Breast epithelium (tissue), 4 donors: ENCODE results near the gene RDH8. TPM values are rescaled to one million over a fixed set of nuclear protein-coding genes. Genes with fewer than 3 reads are reported as not detected.

Source experiments
- DNase-seq, 2 donors: peaks; one replicate each; pipeline ENCODE4 v3.0.0-alpha.2; 2019; ENCODE audit warnings: low spot score in 2 of 2
- H3K27ac ChIP-seq, 2 donors: fragments of 200-600 bp; sonication (generic) in 1 of 2; one replicate each; pipeline ENCODE4 v1.5.1; 2016 to 2019; ENCODE audit warnings: mild to moderate bottlenecking in 1 of 2
- H3K27me3 ChIP-seq, 2 donors: fragments of 200-600 bp; sonication (generic) in 1 of 2; one replicate each; pipeline versions ENCODE4 v1.5.1 to v1.6.0; 2017 to 2019; ENCODE audit warnings: control low read depth in 1 of 2, mild to moderate bottlenecking in 1 of 2
- H3K36me3 ChIP-seq: fragments of 200-600 bp; one replicate; pipeline ENCODE4 v1.5.1; 2019
- H3K4me1 ChIP-seq, 2 donors: fragments of 200-600 bp; sonication (generic); one replicate each; pipeline ENCODE4 v1.5.1; 2016 to 2019; ENCODE audit warnings: control low read depth in 1 of 2
- H3K4me3 ChIP-seq, 3 donors: fragments of 200-600 bp; sonication (generic); 1 replicate in 2 of 3; 2 replicates in 1 of 3; pipeline ENCODE4 v1.5.1; 2016 to 2019; ENCODE audit warnings: mild to moderate bottlenecking in 3 of 3, moderate library complexity in 2 of 3
- H3K9me3 ChIP-seq, 2 donors: fragments of 200-600 bp; sonication (generic) in 1 of 2; one replicate each; pipeline ENCODE4 v1.5.1; 2016 to 2019; ENCODE audit warnings: control low read depth in 1 of 2
- POLR2A ChIP-seq: fragments of 450-650 bp; IDR thresholded peaks from one replicate; pipeline ENCODE4 v1.6.1; 2016; ENCODE audit warnings: antibody characterized with exemption, mild to moderate bottlenecking, moderate library complexity
- POLR2AphosphoS5 ChIP-seq, 3 donors: sonication (generic); formaldehyde crosslinking; IDR thresholded peaks; one replicate each; pipeline ENCODE4 v1.6.1; 2017; ENCODE audit warnings: antibody characterized with exemption in 3 of 3
- intact Hi-C: fragments of 100-400 bp; cut with DNase I; formaldehyde crosslinking; loops from one replicate; pipeline ENCODE4 v1.15.1; 2023; ENCODE audit warnings: low total_unique reads
- total RNA-seq, 3 donors: library from RNA; depleted of rRNA; stranded (reverse); fragments of >200 nt; gene quantifications; one replicate each; pipeline ENCODE4 v1.1.0, GENCODE V29; 2016
- TF ChIP-seq, protein P1 (sequence below), 3 donors: fragments of 450-650 bp; IDR thresholded peaks; one replicate each; pipeline ENCODE4 v1.5.1; 2016 to 2017; ENCODE audit warnings: antibody characterized with exemption in 3 of 3, mild to moderate bottlenecking in 3 of 3, moderate library complexity in 3 of 3

RDH8 gene
- total RNA-seq, 3 donors from 2014 or later = not detected

DNA sequence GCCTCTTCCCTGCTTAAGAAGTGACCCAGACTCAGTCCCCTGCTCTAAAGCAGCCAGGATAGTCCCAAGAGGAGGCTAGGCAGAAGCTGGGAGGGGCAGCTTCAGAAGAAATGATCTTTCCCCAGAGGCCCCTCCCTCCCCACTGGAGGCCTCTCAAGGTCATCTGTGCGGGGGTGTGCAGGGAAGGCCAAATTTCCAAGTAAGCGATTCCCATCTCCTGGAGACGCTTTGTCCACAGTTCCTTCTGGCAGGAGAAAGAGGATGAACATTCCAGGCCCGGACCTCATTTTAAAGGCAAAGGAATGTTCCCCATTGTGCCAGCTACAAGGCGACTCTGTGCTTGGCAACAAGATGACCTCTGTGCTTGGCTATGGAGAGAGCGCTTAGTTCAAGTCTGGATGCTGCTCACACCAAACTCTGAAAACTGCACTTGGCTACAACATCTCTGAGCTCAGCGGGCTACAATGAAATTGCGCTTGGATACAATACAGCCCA, 26.4 kb upstream of the RDH8 start:
- Histone ChIP-seq H3K27ac (peak overlapping the region; percentile 21 to 66), H3K9me3 (no peaks in the 10 kb centered on the region), H3K36me3 (no peaks in the 10 kb centered on the region), H3K4me3 (no peak overlapping the region), H3K4me1 (no peaks in the 10 kb centered on the region), H3K27me3 (no peaks in the 10 kb centered on the region)
- TF ChIP-seq POLR2A = no peak
- peak in 1 of 3 donors; percentile 74 for TF ChIP-seq POLR2AphosphoS5 (IDR thresholded peaks at IDR 0.05)
- DNase-seq = peak in 1 of 2 donors; percentile 32
- intact Hi-C loops = no loop called here

DNA sequence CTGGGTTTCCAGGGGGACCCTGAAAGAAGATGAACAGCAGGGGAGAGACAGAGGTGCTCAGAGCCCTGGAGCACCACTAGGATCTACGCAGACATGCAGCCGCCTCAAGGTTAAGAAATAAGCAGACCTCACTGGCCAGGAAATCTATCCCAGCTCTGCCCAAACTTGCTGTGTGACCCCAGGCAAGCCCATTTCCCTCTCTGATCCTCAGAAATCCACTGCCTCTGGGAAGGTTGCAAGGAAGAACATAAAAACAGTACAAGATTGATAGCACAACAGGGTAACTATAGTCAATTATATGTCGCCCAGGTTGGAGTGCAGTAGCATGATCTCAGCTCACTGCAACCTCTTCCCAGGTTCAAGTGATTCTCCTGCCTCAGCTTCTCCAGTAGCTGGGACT, 23.8 kb upstream of the RDH8 start:
- no peaks in the 10 kb centered on the region for H3K36me3 ChIP-seq
- no peak overlapping the region for H3K4me3 ChIP-seq
- no peaks in the 10 kb centered on the region for H3K27me3 ChIP-seq
- TF ChIP-seq POLR2AphosphoS5 (IDR thresholded peaks at IDR 0.05) (no peak), POLR2A (no peak)
- TF ChIP-seq, protein P1, sequence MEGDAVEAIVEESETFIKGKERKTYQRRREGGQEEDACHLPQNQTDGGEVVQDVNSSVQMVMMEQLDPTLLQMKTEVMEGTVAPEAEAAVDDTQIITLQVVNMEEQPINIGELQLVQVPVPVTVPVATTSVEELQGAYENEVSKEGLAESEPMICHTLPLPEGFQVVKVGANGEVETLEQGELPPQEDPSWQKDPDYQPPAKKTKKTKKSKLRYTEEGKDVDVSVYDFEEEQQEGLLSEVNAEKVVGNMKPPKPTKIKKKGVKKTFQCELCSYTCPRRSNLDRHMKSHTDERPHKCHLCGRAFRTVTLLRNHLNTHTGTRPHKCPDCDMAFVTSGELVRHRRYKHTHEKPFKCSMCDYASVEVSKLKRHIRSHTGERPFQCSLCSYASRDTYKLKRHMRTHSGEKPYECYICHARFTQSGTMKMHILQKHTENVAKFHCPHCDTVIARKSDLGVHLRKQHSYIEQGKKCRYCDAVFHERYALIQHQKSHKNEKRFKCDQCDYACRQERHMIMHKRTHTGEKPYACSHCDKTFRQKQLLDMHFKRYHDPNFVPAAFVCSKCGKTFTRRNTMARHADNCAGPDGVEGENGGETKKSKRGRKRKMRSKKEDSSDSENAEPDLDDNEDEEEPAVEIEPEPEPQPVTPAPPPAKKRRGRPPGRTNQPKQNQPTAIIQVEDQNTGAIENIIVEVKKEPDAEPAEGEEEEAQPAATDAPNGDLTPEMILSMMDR (IDR thresholded peaks at IDR 0.05) = no peak
- intact Hi-C loops = no loop called here
- H3K9me3 ChIP-seq = no peaks in the 10 kb centered on the region
- no peak for DNase-seq
- no peak overlapping the region for H3K27ac ChIP-seq
- H3K4me1 ChIP-seq = no peaks in the 10 kb centered on the region

DNA sequence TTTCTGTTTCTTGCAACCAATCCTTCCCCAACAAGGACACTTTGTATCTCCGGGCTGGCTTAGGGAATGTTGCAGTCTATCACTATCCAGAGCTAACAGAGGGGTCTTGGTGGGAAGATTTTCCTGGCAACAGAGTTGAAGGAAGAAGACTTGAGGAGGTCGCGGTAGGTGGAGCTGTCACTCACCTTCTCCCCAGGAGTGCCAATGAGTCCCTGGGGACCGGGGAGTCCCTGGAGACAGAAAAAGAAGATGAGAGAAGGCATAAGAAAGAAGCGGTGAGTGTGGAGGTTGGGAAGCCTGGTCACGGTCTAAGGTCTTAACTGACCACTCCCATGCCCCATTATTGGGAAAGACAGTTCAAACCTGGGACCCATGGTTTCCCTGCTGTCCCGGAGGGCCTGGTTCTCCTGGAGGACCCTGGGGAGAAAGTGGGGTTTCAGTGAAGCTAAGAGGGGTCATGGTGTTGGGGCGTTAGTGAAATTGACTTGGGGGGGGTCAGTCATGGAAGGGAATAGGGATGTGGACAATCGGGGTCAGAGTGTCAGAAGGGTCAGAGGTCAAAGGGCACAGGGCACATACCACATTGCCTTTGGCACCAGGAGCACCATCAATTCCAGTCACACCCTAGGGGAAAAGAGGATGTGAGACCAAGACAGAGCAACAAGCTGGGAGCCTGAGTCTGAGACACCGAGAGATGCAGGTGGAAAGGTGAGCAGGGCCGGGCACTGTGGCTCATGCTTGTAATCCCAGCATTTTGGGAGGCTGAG, 21.7 kb upstream of the RDH8 start:
- H3K36me3 ChIP-seq = no peaks in the 10 kb centered on the region
- TF ChIP-seq, protein P1 (IDR thresholded peaks at IDR 0.05) = no peak
- TF ChIP-seq POLR2A = no peak
- no peak for TF ChIP-seq POLR2AphosphoS5 (IDR thresholded peaks at IDR 0.05)
- DNase-seq = no peak
- H3K4me1 ChIP-seq = no peaks in the 10 kb centered on the region
- H3K27ac ChIP-seq = no peak overlapping the region
- H3K27me3 ChIP-seq = no peaks in the 10 kb centered on the region
- no peaks in the 10 kb centered on the region for H3K9me3 ChIP-seq
- no peak overlapping the region for H3K4me3 ChIP-seq
- intact Hi-C loops = no loop called here

DNA sequence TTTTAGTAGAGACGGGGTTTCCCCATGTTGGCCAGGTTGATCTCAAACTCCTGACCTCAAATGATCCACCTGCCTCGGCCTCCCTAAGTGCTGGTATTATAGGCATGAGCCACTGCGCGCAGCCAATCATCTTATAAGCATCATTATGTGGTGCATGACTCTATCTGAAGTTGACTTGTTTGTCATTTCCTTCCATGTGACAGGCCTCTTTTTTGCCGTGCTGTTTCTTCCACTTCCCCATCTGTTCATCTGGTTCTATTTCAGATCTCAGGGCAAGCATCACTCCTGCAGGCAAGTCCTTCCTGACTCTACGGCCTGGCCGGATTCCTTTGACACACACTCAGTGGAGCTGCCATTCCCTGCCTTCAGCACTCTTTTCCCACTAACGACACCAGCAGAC, 18.2 kb upstream of the RDH8 start:
- TF ChIP-seq POLR2AphosphoS5 (IDR thresholded peaks at IDR 0.05) = no peak
- no peak for TF ChIP-seq POLR2A
- TF ChIP-seq, protein P1 (IDR thresholded peaks at IDR 0.05) = no peak
- Histone ChIP-seq H3K4me3 (no peak overlapping the region), H3K36me3 (no peaks in the 10 kb centered on the region), H3K9me3 (no peaks in the 10 kb centered on the region), H3K27ac (no peak overlapping the region), H3K4me1 (no peaks in the 10 kb centered on the region), H3K27me3 (no peaks in the 10 kb centered on the region)
- intact Hi-C loops = no loop called here
- no peak for DNase-seq

DNA sequence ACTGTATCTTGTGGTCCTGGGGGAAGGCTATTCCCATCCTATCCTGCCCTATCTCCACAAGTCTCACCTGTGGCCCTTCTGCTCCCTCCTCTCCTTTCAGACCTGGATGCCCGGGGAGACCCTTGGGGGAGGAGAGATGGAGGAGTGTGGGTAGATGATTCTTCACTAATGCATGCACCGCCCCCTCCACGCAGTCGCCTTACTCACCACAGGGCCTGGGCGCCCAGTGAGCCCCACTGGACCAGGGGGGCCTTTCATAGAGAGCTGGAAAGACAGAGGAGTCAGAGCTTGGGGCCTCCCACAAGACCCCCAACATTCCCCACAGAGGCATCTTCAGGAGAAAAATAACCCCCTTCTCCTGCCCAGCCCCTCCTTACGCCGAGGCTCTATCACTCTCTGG, 17.3 kb upstream of the RDH8 start:
- no peak for DNase-seq
- no peaks in the 10 kb centered on the region for H3K36me3 ChIP-seq
- TF ChIP-seq POLR2AphosphoS5 (IDR thresholded peaks at IDR 0.05) (no peak), POLR2A (no peak)
- TF ChIP-seq, protein P1 (IDR thresholded peaks at IDR 0.05) = no peak
- no peak overlapping the region for H3K27ac ChIP-seq
- H3K4me3 ChIP-seq = no peak overlapping the region
- H3K9me3 ChIP-seq = no peaks in the 10 kb centered on the region
- intact Hi-C loops = no loop called here
- H3K4me1 ChIP-seq = no peaks in the 10 kb centered on the region
- no peaks in the 10 kb centered on the region for H3K27me3 ChIP-seq
